SK-N-MC (cell line): ENCODE data around the gene USB1.

ENCODE experiments used
- EZH2 ChIP-seq: fragments of 200-600 bp; sonication (generic); IDR thresholded peaks from one replicate; pipeline ENCODE4 v1.6.1; 2017; ENCODE audit warnings: antibody characterized with exemption
- POLR2AphosphoS5 ChIP-seq: IDR thresholded peaks from 2 replicates; pipeline ENCODE4 v1.6.1; 2012; ENCODE audit warnings: mild to moderate bottlenecking, low read depth, low read length, borderline replicate concordance

GRCh38 chr16:57994778-57995177, 6.4 kb upstream of the USB1 start:
- TF ChIP-seq POLR2AphosphoS5, result no peak
- no peak for TF ChIP-seq EZH2
